HG03571 (cell line): ENCODE results near the gene PNO1.
"Not testable (repeated sequence)": the region's sequence is repeated elsewhere in the genome, so short reads cannot be mapped to it uniquely, and the experiment has no call there.

Experiments
- ATAC-seq: cut with Tn5 transposase; IDR thresholded peaks from one replicate; pipeline ENCODE4 v1.9.1; 2021; ENCODE audit not compliant: unreplicated experiment

PNO1 gene

GRCh38 chr2:68157402-68158133, at the start of gene PNO1:
TSS of gene PNO1 (plus strand) at chr2:68157888. CDS start at chr2:68157935, 47 bp downstream.
- ATAC-seq: peak; percentile 87

GRCh38 chr2:68108120-68108519, 49.6 kb upstream of the PNO1 start:
- ATAC-seq: no peak

GRCh38 chr2:68110102-68110501, 47.6 kb upstream of the PNO1 start:
- ATAC-seq: no peak

- no peak for ATAC-seq
Observed at GRCh38 chr2:68115965-68116364, 41.7 kb upstream of the PNO1 start.

GRCh38 chr2:68117922-68118321, 39.8 kb upstream of the PNO1 start:
- ATAC-seq: not testable (repeated sequence)

- ATAC-seq: no peak
Observed at GRCh38 chr2:68118816-68119215, 38.9 kb upstream of the PNO1 start.

GRCh38 chr2:68119504-68119903, 38.2 kb upstream of the PNO1 start:
- ATAC-seq: no peak

GRCh38 chr2:68121873-68122679, 35.6 kb upstream of the PNO1 start:
- ATAC-seq: no peak

GRCh38 chr2:68122680-68122964, 35.1 kb upstream of the PNO1 start:
- ATAC-seq: no peak

GRCh38 chr2:68124321-68124720, 33.4 kb upstream of the PNO1 start:
- no peak for ATAC-seq

- ATAC-seq: no peak
Observed at GRCh38 chr2:68125821-68126220, 31.9 kb upstream of the PNO1 start.

GRCh38 chr2:68126561-68126960, 31.1 kb upstream of the PNO1 start:
- no peak for ATAC-seq

- ATAC-seq: peak; percentile 81
Observed at GRCh38 chr2:68127358-68128242, 30.1 kb upstream of the PNO1 start.

- ATAC-seq: no peak
Observed at GRCh38 chr2:68134120-68134519, 23.6 kb upstream of the PNO1 start.

GRCh38 chr2:68134554-68134953, 23.1 kb upstream of the PNO1 start:
- no peak for ATAC-seq

GRCh38 chr2:68135448-68136320, 22.0 kb upstream of the PNO1 start:
- no peak for ATAC-seq

- no peak for ATAC-seq
Observed at GRCh38 chr2:68141875-68142274, 15.8 kb upstream of the PNO1 start.

- ATAC-seq: no peak
Observed at GRCh38 chr2:68151037-68151436, 6.7 kb upstream of the PNO1 start.

GRCh38 chr2:68152681-68153347, 4.9 kb upstream of the PNO1 start:
- no peak for ATAC-seq

- ATAC-seq: no peak
Observed at GRCh38 chr2:68155618-68156017, 2.1 kb upstream of the PNO1 start.
